IPS DF 6.9 (cell line): ENCODE measurements around the gene RCBTB1.

Experiments used
- DNase-seq: peaks from one replicate; pipeline ENCODE4 v3.0.0-alpha.2; 2013; ENCODE audit warnings: low read depth, low spot score
- H3K27ac ChIP-seq: one replicate; pipeline ENCODE4 v1.5.1; 2013; ENCODE audit warnings: low read length, control low read depth
- H3K27me3 ChIP-seq: 2 replicates; pipeline ENCODE4 v1.6.1; 2013; ENCODE audit warnings: mild to moderate bottlenecking, low read length; ENCODE audit not compliant: control insufficient read depth, insufficient read depth
- H3K36me3 ChIP-seq: 2 replicates; pipeline ENCODE4 v1.6.1; 2013; ENCODE audit warnings: low read length; ENCODE audit not compliant: control insufficient read depth, insufficient read depth
- H3K4me1 ChIP-seq: 2 replicates; pipeline ENCODE4 v1.6.1; 2013; ENCODE audit warnings: low read length; ENCODE audit not compliant: control insufficient read depth, insufficient read depth
- H3K4me3 ChIP-seq: 2 replicates; pipeline ENCODE4 v1.5.1; 2013; ENCODE audit warnings: mild to moderate bottlenecking, low read length
- H3K9me3 ChIP-seq: 2 replicates; pipeline ENCODE4 v1.6.1; 2013; ENCODE audit warnings: low read length, inconsistent platforms; ENCODE audit not compliant: control insufficient read depth, insufficient read depth
- WGBS: extraction: QIAGEN DNeasy Blood & Tissue Kit; methylation state at CpG from one replicate; pipeline ENCODE4 v1.1.7; 2013; ENCODE audit warnings: mixed read lengths, missing lambda C conversion rate; ENCODE audit not compliant: insufficient read length, insufficient coverage; 5-methylcytosine and 5-hydroxymethylcytosine counted together

RCBTB1 gene

GRCh38 chr13:49488563-49488962 is 96.8 kb downstream of the RCBTB1 start:
- DNase-seq = no peak
- Histone ChIP-seq H3K36me3 (no peaks in the 10 kb centered on the region), H3K4me1 (no peaks in the 10 kb centered on the region), H3K27me3 (no peaks in the 10 kb centered on the region), H3K9me3 (no peaks in the 10 kb centered on the region), H3K4me3 (no peak overlapping the region), H3K27ac (no peak overlapping the region)
- no CpG with 5 or more reads among the region's 2 CpGs for WGBS
